HG02678 (cell line): ENCODE results near the gene ZNF728.
"Not testable (repeated sequence)": the region's sequence is repeated elsewhere in the genome, so short reads cannot be mapped to it uniquely, and the experiment has no call there.

ENCODE experiments used
- ATAC-seq: cut with Tn5 transposase; IDR thresholded peaks from one replicate; pipeline ENCODE4 v1.9.1; 2021; ENCODE audit warnings: mild to moderate bottlenecking, moderate library complexity; ENCODE audit not compliant: unreplicated experiment

Gene ZNF728

GRCh38 chr19:23002690-23003422 lies at the start of gene ZNF728:
Gene ZNF728 (minus strand): TSS chr19:23003176. CDS start chr19:23003030, 146 bp downstream.
- no peak for ATAC-seq

DNA sequence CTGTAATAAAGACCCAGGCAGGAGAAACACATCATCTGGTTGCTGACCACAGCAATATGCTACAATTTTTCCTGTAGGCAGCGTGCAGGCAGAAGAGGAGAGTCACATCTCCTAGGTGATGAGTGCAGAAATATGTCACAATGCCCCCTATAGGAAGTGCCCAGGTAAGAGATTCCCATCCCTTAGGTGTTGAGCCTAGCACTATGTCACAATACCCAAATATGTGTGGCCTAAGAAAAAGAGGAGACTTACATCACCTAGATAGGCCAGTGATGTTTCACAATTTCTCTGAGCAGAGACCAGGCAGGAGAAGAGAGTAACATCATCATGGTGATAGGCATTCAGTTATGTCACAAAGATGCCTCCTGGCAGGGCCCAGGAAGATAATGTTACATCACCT lies 49.4 kb upstream of the ZNF728 start:
- no peak for ATAC-seq

DNA sequence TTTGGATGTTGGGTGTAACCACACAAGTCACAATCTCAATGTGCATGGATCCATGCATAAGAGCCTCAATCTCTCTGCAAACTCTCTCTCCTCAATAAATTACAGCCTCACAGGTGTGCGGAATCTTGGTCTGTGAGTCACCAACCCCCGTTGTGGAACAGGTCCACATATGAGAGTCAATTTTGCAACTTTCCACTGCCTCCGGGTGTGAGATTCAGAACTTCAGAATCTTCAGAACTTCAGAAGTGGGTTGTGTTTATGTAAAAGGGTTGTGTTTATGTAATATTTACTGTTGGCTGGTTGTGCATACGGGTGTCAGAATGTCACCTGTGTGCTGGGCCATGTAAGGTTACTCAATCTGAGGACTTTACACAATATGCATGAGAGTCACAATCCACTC lies 46.3 kb upstream of the ZNF728 start:
- ATAC-seq, result no peak

DNA sequence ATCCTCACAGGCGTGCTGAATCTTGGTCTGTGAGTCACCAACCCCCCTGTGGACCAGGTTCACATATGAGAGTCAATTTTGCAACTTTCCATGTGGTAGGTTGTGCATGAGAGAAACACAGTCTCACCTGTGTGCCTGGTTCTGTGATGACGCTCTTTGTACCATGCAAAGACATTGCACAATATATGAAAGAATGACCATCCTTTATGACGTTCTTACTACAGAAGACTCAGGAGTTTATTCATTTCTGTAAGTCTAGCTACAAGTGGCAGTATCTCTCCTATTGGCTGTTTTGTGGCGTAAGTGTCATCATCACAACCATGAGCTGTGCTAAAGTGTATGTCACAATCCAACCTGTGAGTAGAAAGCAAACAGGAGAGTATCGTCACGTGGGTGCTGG lies 43.8 kb upstream of the ZNF728 start:
- ATAC-seq, result no peak

DNA sequence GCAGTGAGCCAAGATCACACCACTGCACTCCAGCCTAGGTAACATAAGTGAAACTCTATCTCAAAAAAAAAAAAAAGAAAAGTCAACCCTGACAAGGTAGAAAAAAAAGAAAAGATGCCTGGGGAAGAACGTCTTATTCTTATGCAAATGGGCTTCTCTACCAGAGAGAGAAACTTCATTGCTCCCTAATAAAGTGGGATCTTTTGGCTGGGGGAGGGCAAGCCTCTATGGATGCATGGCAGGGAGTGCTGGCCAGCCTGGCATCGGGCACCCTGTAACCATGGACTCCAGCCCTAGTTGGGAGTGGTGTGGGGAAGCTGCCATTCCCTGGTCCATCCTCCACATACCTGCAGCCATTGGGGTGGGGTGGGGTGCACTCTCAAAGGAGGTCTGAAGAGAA lies 30.7 kb upstream of the ZNF728 start:
- ATAC-seq, result no peak

DNA sequence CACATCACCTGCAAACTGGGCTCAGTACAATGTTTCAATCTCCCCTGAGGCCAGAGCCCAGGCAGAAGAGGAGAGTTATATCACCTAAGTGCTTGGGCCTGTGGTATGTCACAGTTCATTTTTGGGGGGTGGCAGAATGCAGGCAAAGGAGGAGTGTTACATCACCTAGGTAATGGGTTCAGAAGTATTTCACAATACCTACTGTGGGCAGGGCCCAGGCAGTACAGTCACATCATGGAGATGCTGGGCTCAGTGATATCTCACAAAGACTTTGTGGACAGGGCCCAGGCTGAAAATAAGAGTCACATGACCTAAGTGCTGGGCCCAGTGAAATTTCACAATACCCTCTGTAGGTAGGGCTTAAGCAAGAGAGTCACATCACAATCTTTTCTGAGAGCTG lies 12.7 kb upstream of the ZNF728 start:
- ATAC-seq, result no peak

DNA sequence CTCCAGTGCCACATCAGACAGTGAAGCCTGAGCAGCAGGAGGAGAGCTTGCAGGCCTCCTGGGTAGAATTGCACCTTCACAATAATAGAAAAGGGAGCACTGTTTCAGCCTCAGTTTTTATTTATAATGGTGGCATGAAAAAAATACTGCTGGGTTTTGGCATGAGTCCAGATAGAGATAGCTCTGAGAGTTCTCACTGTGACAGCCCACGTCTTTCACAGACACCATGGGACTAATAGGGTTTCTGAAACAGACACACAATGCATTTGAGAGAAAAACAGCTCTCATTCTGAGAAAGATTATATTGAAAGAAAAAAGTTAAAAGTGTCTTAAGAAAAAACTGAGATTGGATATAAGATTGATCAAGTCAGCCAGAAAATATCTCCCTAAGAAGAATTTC lies 8.0 kb downstream of the ZNF728 start:
- ATAC-seq, result not testable (repeated sequence)

DNA sequence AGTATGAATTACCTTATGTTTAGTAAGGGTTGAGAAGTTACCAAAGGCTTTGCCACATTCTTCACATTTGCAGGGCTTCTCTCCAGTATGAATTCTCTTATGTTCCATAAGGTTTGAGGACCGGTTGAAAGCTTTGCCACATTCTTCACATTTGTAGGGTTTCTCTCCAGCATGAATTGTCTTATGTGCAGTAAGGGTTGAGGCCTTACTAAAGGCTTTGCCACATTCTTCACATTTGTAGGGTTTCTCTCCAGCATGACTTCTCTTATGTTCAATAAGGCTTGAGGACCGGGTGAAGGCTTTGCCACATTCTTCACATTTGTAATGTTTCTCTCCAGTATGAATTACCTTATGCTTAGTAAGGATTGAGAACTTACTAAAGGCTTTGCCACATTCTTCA lies 26.7 kb downstream of the ZNF728 start:
- no peak for ATAC-seq

- ATAC-seq, result not testable (repeated sequence)
These were observed 27.3 kb downstream of the ZNF728 start for GRCh38 chr19:22975546-22976136.

GRCh38 chr19:22945560-22945959 lies 57.4 kb downstream of the ZNF728 start:
- ATAC-seq, result no peak

- ATAC-seq, result no peak
These were observed 67.8 kb downstream of the ZNF728 start for GRCh38 chr19:22935151-22935550.

DNA sequence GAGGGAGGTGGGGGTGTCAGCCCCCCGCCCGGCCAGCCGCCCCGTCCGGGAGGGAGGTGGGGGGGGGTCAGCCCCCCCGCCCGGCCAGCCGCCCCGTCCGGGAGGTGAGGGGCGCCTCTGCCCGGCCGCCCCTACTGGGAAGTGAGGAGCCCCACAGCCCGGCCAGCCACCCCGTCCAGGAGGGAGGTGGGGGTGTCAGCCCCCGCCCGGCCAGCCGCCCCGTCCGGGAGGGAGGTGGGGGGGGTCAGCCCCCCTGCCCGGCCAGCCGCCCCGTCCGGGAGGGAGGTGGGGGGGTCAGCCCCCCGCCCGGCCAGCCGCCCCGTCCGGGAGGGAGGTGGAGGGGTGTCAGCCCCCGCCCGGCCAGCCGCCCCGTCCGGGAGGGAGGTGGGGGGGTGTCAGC lies 75.4 kb downstream of the ZNF728 start:
- not testable (repeated sequence) for ATAC-seq

GRCh38 chr19:22925181-22925580 lies 77.8 kb downstream of the ZNF728 start:
- not testable (repeated sequence) for ATAC-seq
